Right forelimb (tissue), 1 donor: Measurements from ENCODE around the gene SVOPL.

Experiments
- DNase-seq: peaks from one replicate; pipeline ENCODE4 v3.0.0-alpha.2; 2018

Gene SVOPL

DNA sequence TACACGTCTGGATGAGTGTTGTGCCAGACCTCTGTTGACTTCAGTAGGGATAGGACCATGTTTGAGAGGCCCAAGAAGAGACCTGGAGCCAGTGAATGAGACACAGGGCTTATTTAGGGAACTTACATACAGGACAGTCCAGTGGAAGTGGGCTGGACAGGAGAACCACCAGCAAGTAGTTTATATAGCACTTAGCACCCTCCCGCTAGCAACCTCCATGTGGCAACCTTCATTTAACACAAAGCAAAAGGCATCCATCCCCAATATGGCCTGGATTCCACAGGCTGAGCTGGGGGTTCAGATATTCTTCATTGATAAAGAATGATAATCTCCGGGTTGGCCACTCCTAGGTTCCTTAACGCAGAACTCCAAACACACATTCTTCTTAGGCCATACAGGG lies 147.4 kb downstream of the SVOPL start:
- DNase-seq: no peak

DNA sequence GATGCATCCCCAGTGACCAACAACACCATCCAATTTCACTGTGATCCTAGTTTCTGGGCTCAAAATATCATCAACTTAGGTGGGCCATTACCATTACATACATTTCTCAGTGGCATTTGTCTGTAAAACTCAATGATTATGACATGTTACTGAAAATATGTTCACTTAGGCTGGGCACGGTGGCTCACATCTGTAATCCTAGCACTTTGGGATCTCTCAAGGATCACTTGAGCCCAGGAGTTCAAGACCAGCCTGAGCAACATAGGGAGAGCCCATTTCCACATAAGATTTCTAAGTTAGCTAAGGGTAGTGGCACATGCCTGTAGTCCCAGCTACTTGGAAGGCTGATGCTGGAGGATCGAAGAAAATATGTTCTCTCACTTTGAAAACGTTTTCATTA lies 150.1 kb downstream of the SVOPL start:
- DNase-seq: no peak

DNA sequence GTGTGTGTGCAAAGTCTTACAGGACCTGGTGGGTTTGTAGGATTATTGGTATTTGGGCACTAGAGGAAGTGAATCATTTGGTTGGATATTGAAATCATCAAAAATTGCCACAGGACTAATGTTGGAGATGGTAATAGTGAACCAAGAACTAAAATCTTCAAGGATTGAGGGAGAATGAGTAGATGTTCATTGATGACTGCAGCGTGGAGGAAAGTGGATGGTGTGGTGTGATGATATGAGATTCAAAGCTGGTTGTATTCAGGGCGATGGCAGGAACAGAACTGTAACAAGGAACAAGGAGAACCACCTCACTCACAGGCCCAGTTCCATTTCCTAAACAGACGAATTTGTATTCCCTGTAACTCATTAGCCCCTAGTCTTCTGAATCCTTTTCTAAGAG lies 150.8 kb downstream of the SVOPL start:
- no peak for DNase-seq

DNA sequence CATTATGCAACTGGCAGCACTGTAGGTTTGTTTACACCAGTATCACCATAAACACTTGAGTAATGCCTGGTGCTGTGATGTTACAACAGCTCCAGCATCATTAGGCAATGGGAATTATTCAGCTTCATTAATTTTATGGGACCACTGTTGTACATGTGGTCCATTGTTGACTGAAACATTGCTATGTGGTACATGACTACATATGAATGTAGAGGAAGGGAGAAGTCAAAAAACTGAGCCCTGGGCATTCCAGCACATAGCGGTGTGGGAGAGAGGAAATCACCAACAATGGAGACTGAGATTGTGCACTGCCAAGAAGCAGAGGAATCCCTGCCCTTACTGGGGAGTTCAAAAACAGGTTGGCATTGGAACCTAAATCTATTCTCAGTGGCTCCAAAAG lies 152.1 kb downstream of the SVOPL start:
- no peak for DNase-seq

DNA sequence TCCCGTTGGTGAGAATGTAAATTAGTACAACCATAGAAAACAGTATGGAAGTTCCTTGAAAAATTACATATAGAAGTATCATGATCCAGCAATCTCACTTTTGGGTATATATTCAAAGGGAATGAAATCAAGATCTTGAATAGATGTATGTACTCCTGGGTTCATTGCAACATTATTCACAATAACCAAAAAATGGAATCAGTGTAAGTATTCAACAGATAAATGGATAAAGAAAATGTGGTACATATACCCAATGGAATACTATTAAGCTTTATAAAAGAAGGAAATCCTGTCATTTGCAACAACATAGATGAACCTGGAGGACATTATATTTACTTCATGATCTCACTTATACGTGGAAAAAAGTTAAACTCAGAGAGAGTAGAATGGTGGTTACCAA lies 154.3 kb downstream of the SVOPL start:
- DNase-seq: no peak

DNA sequence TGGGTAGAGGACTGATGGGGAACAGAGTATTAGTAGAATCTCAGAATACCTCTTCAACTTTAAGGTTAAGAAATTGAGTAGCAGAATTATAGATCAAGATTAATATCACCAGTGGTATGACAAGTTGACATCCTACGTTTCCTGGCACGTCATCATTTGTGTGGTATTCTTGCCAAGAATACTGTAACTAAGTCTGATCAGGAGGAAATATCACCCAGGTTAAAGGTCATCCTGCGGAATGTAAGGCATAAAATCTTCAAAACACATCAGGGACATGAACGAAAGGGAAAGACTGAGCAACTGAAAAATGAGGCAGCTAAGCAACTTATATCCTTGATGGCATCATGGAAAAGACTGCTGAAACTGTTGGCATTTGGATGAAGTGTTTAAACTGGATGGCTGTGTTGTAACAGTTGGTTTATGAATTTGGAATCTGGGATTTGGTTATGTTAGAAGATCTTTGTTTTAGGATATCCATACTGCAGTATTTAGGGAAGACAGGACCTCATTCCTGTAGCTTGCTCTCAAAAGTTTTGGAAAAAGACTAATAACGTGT lies 155.0 kb downstream of the SVOPL start:
- no peak for DNase-seq

DNA sequence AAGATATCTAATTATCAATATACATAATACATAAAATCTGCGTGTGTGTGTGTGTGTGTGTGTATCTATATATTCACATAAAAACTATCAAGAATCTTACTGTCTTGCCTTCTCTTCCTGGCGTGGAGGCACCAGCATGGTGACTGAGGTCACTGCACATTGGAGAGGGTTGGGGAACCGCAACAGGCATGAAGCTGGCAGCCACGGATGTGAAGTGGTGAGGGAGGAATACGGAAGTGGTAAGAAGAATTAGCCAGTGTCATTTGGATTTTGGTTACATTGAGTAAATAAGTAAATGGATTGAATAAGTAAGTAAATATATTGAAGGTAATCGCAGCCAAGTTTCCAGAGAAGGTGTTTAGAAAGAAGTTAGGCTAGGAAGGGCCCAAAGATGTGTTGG lies 156.0 kb downstream of the SVOPL start:
- DNase-seq: no peak
